ENCODE data around the gene PIP5K1C.

DNA sequence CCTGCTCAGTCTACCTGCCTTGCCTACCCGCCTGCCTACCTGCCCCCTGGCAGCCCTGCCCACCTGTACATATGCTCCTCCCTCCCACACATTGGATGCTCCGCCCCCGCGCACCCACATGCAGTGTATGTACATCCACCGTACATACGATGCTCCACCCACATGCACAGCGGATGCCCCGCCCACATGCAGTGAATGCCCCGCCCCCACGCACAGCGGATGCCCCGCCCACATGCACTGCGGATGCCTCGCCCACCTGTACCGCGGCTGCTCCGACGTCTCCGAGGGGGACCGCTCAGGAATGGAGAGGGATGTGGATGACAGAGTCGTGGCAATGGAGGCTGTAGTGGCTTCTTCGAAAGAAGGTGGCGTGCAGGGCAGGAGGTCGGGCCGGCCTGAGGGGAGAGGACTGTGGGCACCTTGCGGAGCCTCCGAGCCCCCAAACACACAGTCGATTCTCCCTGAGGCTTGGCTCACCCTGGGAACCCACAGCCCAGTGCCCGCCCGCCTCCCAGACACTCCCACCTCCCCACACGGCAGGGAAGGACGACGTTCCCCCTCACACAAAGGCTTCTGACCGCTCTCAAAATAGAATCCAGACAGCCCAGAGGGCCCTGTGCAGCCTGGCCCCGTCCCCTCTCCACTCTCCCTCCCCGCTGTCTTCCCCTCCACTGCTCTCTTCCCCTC lies 57.1 kb downstream of the PIP5K1C start:
- TF ChIP-seq, protein P1, sequence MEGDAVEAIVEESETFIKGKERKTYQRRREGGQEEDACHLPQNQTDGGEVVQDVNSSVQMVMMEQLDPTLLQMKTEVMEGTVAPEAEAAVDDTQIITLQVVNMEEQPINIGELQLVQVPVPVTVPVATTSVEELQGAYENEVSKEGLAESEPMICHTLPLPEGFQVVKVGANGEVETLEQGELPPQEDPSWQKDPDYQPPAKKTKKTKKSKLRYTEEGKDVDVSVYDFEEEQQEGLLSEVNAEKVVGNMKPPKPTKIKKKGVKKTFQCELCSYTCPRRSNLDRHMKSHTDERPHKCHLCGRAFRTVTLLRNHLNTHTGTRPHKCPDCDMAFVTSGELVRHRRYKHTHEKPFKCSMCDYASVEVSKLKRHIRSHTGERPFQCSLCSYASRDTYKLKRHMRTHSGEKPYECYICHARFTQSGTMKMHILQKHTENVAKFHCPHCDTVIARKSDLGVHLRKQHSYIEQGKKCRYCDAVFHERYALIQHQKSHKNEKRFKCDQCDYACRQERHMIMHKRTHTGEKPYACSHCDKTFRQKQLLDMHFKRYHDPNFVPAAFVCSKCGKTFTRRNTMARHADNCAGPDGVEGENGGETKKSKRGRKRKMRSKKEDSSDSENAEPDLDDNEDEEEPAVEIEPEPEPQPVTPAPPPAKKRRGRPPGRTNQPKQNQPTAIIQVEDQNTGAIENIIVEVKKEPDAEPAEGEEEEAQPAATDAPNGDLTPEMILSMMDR (conservative IDR thresholded peaks at IDR 0.05), result no peak
- TF ChIP-seq EZH2 (IDR thresholded peaks at IDR 0.05; ENCODE audit: low read depth), result no peak
